HG03521 (cell line): ENCODE measurements around the gene SCN4A.
"Not testable (repeated sequence)": the region's sequence is repeated elsewhere in the genome, so short reads cannot be mapped to it uniquely, and the experiment has no call there.

Experiments used
- ATAC-seq: cut with Tn5 transposase; IDR thresholded peaks from one replicate; pipeline ENCODE4 v1.9.1; 2021; ENCODE audit warnings: mild to moderate bottlenecking, moderate library complexity; ENCODE audit not compliant: unreplicated experiment

Gene SCN4A

GRCh38 chr17:63918305-63918704, 54.4 kb downstream of the SCN4A start:
- no peak for ATAC-seq

DNA sequence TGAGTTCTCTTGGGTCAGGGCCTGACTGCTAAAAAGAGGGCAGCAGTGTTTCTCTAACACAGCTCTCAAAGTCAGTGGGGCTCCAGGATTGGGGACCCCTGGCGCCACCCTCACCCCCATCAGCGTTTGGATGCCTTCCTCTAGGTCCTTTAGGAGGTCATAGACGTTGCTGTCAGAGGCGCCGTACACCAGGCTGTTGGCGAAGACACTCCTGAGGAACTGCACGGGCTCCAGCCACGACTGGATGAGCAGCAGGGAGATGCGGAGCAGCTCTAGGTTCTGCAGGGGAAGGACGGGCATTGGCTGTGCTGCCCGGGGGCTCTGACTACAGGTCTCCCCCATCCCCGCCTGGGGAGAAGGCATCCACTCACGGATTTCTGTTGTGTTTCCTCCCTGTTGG, 55.1 kb downstream of the SCN4A start:
- no peak for ATAC-seq

DNA sequence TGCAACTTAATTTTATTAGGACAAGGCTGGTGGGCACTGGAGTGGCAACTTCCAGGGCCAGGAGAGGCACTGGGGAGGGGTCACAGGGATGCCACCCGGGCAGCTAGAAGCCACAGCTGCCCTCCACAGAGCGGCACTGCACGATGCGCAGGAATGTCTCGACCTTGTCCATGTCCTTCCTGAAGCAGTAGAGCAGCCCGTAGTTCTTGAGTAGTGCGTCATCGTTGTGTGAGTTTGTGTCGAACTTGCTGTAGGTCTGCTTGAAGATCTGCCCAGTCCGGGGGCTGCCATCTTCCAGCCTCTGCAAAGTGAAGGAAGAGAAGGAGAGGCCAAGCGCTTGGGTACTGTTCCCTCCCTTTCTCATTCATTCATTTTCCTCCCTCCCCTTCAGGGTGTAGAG, 55.5 kb downstream of the SCN4A start:
- ATAC-seq = not testable (repeated sequence)

DNA sequence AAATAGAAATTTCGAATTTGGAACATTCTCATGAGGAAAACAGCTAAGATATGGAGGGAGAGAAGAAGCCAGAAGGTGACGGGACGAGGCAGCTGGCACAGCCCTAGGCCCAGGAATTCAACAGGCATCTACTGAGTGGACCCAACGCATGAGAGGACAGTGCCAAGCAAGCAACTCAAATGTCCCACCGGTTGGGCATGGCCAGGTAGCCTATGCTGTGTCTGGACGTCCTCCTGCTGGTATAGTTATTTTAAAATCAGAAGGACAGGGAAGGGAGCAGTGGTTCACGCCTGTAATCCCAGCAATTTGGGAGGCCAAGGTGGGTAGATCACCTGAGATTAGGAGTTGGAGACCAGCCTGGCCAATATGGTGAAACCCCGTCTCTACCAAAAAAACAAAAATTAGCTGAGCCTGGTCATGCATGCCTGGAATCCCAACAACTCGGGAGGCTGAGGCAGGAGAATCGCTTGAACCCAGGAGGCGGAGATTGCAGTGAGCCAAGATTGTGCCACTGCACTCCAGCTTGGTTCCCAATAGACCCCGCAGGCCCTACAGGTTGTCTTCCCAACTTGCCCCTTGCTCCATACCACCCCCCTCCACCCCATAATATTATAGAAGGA, 56.0 kb downstream of the SCN4A start:
- no peak for ATAC-seq

GRCh38 chr17:63915753-63916152, 57.0 kb downstream of the SCN4A start:
- not testable (repeated sequence) for ATAC-seq

DNA sequence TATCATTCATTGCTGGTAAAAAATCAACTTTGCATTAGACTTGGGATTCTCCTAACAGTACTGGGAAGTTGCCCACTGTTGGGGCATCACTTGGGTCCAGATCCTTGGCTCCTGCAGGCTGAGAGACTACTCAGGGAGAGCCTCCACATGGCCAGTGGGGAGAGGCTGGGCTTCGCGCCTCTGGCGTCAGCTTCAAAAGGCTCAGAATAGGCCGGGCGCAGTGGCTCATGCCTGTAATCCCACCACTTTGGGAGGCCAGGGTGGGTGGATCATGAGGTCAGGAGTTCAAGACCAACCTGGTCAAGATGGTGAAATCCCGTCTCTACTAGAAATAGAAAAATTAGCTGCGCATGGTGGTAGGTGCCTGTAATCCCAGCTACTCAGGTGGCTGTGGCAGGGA, 58.2 kb downstream of the SCN4A start:
- no peak for ATAC-seq

DNA sequence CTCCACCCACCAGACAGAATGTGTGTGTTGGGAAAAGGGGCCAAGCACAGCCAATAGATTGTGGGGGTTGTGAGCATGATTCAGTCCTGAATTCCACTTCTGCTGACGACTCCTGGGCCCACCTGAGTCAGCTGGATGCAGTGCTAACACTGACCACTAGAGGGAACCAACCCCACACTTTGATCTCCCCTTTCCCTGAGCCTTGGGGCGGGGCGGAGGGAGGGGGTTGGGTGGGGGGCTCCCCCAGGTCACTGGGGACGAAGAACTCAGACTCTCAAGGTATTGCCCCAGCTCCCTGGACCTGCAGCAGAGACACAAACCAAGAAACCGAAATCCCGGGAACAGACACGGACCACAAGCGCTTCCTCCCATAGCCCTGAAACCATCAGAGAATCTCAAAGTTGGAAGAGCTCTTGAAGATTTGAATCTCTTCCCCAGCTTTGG, 61.0 kb downstream of the SCN4A start:
- ATAC-seq = no peak

DNA sequence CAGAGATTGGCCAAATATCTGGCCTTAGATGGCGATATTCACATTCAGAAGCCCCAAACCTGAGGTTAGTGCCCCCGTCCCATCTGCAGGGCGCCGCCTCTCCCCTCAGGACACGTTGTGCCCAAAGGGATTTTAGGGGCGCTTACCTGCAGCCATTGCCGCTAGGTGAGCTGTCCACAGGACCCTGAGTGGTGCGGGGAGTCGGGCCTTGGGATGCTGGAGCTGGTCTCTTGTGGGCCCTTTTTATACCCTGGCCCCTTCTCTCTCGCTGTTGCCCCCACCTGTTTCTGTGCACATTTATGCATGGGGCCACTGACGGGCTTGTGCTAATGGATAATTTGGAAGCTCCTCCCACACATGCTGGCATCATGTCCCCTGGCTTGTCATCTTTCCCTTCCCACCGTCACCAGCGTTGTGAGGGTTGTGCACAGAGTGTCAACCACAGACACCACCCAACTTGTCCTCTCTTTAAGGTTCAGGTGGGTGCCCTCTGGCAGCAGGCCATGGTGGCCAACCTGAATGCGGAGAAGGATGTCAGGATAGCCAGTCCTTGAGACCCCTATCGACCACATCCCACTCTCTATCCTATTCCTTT, 61.6 kb downstream of the SCN4A start, which contains the start of gene CSHL1:
Gene CSHL1, minus strand, starts transcription at position 218 of the 595 bp plus-strand sequence. Its CDS starts 62 bp downstream, at position 156.
- ATAC-seq = no peak

GRCh38 chr17:63910096-63910495, 62.6 kb downstream of the SCN4A start:
- ATAC-seq = no peak

DNA sequence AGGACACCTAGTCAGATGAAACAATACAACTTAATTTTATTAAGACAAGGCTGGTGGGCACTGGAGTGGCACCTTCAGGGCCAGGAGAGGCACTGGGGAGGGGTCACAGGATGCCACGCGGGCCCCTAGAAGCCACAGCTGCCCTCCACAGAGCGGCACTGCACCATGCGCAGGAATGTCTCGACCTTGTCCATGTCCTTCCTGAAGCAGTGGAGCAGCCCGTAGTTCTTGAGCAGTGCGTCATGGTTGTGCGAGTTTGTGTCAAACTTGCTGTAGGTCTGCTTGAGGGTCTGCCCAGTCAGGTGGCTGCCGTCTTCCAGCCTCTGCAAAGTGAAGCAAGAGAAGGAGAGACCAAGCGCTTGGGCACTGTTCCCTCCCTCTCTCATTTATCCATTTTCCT, 63.1 kb downstream of the SCN4A start:
- ATAC-seq = not testable (repeated sequence)

DNA sequence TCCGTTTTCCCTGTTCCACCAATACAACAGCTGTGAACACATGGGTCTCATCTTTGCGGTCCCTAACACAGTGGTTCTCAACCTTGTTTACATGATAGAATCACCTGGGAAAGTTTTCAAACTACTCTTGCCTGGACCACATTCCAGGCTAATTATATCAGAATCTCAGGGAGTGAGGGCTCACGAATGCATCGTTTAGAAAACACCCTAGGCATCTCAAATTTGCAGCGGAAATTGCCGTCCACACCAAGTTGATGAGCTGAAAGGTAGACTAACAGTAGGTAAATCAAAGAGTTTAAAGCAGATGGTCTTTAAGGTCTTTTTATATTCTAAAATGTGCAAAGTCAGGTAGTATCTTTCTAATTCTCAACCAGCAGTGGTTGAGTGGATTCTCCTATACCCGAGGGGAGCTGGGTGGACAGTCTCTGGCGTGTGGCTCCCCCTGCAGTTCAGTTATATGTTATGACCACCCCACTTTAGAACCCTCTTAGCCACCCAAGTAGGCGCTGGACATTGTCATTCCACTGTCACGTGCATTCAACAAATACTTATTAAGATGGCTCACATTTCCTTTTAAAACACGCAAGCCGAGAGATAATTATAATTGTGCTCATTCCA, 65.4 kb downstream of the SCN4A start:
- not testable (repeated sequence) for ATAC-seq

- not testable (repeated sequence) for ATAC-seq
These were observed 67.9 kb downstream of the SCN4A start for GRCh38 chr17:63904796-63905195.

DNA sequence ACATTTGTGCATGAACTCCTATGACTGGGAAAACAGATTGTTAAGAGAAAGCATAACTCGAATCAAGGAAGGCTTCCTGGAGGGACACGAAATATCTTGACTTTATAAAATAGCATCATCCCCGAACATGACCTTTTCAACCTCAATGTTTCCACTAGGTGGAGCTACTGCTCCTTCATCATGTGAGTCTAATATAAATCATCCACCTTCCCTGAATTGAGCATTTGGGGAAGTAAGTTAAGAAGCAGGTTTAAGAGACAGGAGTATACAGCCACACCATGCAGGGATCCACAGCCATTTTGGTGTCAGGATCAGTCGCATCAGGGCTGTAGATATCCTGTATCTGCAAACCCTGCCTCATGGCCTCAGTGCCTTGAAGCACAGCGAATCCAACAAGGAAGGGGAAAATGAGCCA, 68.9 kb downstream of the SCN4A start:
- not testable (repeated sequence) for ATAC-seq

GRCh38 chr17:63901971-63902370, 70.7 kb downstream of the SCN4A start:
- not testable (repeated sequence) for ATAC-seq

DNA sequence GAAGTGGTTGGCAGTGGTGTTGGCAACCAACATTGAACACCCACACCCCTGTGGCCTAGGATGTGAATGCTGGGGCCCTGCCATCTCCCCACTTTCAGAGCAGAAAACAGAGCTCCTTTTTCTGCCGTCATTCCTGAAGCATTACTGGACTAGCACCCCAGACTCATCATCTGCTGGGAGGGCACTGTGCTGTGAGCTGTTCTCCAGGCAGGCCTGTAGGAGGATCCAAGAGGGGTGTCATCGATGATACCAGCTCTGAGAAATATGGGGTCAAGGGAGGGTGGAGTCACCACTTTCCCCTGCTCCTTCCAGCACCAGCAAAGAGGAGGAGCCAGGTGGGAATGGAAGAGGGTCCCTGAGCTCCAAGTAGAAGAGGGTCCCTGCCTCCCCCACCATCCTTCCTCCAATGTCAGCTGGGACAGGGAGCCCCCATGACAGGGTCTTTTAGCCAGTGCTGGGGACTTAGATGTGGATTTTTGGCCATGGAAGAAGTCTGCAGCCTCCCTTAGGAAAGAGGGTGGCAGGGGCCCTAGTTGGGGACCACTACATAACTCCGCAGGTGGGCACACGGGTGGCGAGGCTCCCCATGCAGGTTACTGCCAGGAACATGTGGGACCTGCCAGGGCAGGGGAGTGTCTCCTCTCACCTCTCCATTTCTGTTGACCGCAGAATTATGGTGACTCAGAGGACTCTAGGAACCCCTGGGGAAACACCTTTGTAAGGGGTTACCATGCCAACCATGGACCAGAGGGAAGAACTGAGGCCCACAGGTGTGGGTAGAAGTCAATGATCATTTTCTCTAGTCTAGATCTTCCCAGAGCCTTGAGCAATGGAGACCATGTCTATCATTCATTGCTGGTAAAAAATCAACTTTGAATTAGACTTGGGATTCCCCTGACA, 73.6 kb downstream of the SCN4A start:
- ATAC-seq = not testable (repeated sequence)

DNA sequence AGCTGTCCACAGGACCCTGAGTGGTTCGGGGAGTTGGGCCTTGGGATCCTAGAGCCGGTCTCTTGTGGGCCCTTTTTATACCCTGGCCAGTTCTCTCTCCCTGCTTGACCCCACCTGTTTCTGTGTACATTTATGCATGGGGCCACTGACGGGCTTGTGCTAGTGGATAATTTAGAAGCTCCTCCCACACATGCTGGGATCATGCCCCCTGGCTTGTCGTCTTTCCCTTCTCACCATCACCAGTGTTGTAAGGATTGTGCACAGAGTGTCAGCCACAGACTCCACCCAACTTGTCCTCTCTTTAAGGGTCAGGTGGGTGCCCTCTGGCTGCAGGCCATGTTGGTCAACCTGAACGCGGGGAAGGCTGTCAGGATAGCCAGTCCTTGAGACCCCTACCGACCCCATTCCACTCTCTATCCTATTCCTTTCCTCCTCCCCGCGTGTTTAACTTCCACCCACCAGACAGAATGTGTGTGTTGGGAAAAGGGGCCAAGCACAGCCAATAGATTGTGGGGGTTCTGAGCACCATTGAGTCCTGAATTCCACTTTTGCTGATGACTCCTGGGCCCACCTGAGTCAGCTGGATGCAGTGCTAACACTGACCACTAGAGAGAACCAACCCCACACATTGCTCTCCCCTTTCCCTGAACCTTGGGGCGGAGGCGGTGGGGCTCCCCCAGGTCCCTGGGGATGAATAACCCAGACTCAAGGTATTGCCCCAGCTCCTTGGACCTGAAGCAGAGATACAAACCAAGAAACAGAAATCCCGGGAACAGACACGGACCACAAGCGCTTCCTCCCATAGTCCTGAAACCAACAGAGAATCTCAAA, 76.0 kb downstream of the SCN4A start, which contains the start of gene CSH1:
Gene CSH1, minus strand, starts transcription at position 51 of the 831 bp plus-strand sequence. CDS start 63 bp downstream, outside the sequence.
- not testable (repeated sequence) for ATAC-seq

DNA sequence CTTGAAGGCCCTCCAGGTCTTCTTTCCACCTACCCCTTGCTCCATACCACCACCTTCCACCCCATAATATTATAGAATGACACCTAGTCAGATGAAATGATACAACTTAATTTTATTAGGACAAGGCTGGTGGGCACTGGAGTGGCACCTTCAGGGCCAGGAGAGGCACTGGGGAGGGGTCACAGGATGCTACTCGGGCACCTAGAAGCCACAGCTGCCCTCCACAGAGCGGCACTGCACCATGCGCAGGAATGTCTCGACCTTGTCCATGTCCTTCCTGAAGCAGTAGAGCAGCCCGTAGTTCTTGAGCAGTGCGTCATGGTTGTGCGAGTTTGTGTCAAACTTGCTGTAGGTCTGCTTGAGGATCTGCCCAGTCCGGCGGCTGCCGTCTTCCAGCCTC, 77.9 kb downstream of the SCN4A start:
- not testable (repeated sequence) for ATAC-seq

DNA sequence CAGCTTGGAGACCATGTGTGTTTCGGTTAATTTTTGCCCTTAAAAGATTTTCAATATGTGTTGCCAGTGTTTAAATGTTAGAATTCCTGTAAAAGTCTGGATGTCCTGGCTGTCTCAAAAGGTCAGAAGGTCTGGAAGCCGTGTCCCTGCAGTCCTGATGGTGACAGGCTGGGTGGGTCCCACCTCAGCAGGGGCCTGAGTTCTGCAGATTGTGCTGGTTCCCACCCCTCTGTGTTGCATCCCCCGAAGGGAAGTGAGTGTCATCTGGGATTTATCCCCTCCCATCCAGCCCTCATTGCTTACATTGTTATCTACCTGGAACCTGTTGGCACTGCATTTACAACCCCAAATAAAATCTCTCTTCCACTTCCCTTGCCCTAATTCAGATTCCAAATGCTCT, 78.7 kb downstream of the SCN4A start:
- not testable (repeated sequence) for ATAC-seq

GRCh38 chr17:63892316-63893037, 80.2 kb downstream of the SCN4A start:
- ATAC-seq = not testable (repeated sequence)
